Fibroblast of lung (primary cell): ENCODE data around the gene SV2A. TPM values are rescaled to one million over a fixed set of nuclear protein-coding genes. Genes with fewer than 3 reads are reported as not detected.
"Not testable (repeated sequence)": the region's sequence is repeated elsewhere in the genome, so short reads cannot be mapped to it uniquely, and the experiment has no call there.

Experiments used
- DNase-seq, 2 donors: peaks; one replicate each; pipeline versions ENCODE4 v3.0.0 to v3.0.0-alpha.2; 2010; ENCODE audit warnings: low read depth in 2 of 2
- H2AFZ ChIP-seq: 2 replicates; pipeline ENCODE4 v1.5.1; 2012; ENCODE audit warnings: low read length, control low read depth, inconsistent platforms
- H3K27ac ChIP-seq: 2 replicates; pipeline ENCODE4 v1.5.1; 2011; ENCODE audit warnings: low read length, control low read depth; ENCODE audit not compliant: insufficient read depth
- H3K27me3 ChIP-seq: 2 replicates; pipeline ENCODE4 v1.5.1; 2011; ENCODE audit warnings: mild to moderate bottlenecking, low read length; ENCODE audit not compliant: control insufficient read depth, insufficient read depth
- H3K36me3 ChIP-seq: 2 replicates; pipeline ENCODE4 v1.5.1; 2011; ENCODE audit warnings: low read length; ENCODE audit not compliant: control insufficient read depth, insufficient read depth
- H3K4me1 ChIP-seq: 2 replicates; pipeline ENCODE4 v1.5.1; 2011; ENCODE audit warnings: low read length; ENCODE audit not compliant: control insufficient read depth, insufficient read depth; ENCODE audit errors: extremely low read depth
- H3K4me2 ChIP-seq: 2 replicates; pipeline ENCODE4 v1.5.1; 2011; ENCODE audit warnings: low read length, control low read depth; ENCODE audit not compliant: insufficient read depth; ENCODE audit errors: extremely low read depth
- H3K4me3 ChIP-seq, 4 experiments: fragments of 200-600 bp in 1 of 4; sonication (generic) in 1 of 4; replicated peaks in 1 of 4; 2 replicates each; pipeline ENCODE4 v1.5.1; 2011 to 2016; ENCODE audit warnings: low read length in 4 of 4, low read depth in 3 of 4, mild to moderate bottlenecking in 3 of 4, control low read depth in 2 of 4, inconsistent platforms in 1 of 4, mixed read lengths in 1 of 4; ENCODE audit not compliant: insufficient read depth in 1 of 4; ENCODE audit errors: control extremely low read depth in 1 of 4
- H3K79me2 ChIP-seq: 2 replicates; pipeline ENCODE4 v1.5.1; 2012; ENCODE audit warnings: mild to moderate bottlenecking, low read length, inconsistent platforms; ENCODE audit not compliant: control insufficient read depth, insufficient read depth
- H3K9ac ChIP-seq: 2 replicates; pipeline ENCODE4 v1.5.1; 2011; ENCODE audit warnings: mild to moderate bottlenecking, low read length, control low read depth; ENCODE audit not compliant: insufficient read depth
- H3K9me3 ChIP-seq: 2 replicates; pipeline ENCODE4 v1.5.1; 2012; ENCODE audit warnings: low read depth, low read length; ENCODE audit not compliant: control insufficient read depth, insufficient read depth
- H4K20me1 ChIP-seq: 2 replicates; pipeline ENCODE4 v1.5.1; 2011; ENCODE audit warnings: low read length; ENCODE audit not compliant: control insufficient read depth, insufficient read depth; ENCODE audit errors: extremely low read depth
- CTCF ChIP-seq, 2 donors: IDR thresholded peaks in 1 of 2; conservative IDR thresholded peaks in 1 of 2; 1 replicate in 1 of 2; 2 replicates in 1 of 2; pipeline ENCODE4 v1.5.1; 2011 to 2012; ENCODE audit warnings: low read length in 2 of 2, control low read depth in 1 of 2, inconsistent platforms in 1 of 2, low read depth in 1 of 2, mild to moderate bottlenecking in 1 of 2
- EZH2 ChIP-seq: IDR thresholded peaks from 2 replicates; pipeline ENCODE4 v1.5.1; 2012; ENCODE audit warnings: low read length, control low read depth, mild to moderate bottlenecking; ENCODE audit errors: missing control alignments
- polyA plus RNA-seq, 2 donors: library from polyadenylated mRNA; depleted of rRNA in 1 of 2; stranded (reverse) in 1 of 2; unstranded in 1 of 2; fragments of >200 nt; gene quantifications; 2 replicates each; pipeline ENCODE4 v1.2.1, GENCODE V29; 2011 to 2012; ENCODE audit warnings: missing spikeins in 1 of 2
- total RNA-seq: library from RNA; depleted of rRNA; stranded (reverse); fragments of >200 nt; gene quantifications from 2 replicates; pipeline ENCODE4 v1.2.1, GENCODE V29; 2014

Gene SV2A
- total and polyA plus RNA-seq, 2 donors (not counting 1 experiment from before 2014, with no cell fraction given) = 35.8 to 39.6 TPM

- Histone ChIP-seq H3K36me3 (peaks cover 10% of the 10 kb centered on the region), H4K20me1 (no peaks in the 10 kb centered on the region), H3K4me1 (no peaks in the 10 kb centered on the region), H3K79me2 (no peaks in the 10 kb centered on the region), H3K9me3 (no peaks in the 10 kb centered on the region), H3K4me2 (no peak overlapping the region), H2AFZ (no peak overlapping the region), H3K27me3 (no peaks in the 10 kb centered on the region), H3K27ac (no peak overlapping the region), H3K4me3 (no peak overlapping the region), H3K9ac (no peak overlapping the region)
- TF ChIP-seq CTCF (conservative IDR thresholded peaks at IDR 0.05 in 1 of 2, IDR thresholded peaks at IDR 0.05 in 1 of 2; ENCODE audit: low read depth in 1 of 2, low read length in 2 of 2) = peak; percentile 60 to 63
- TF ChIP-seq EZH2 = no peak
- peak; percentile 75 to 89 for DNase-seq
Measured at GRCh38 chr1:149962039-149962647, 44.5 kb upstream of the SV2A start.

- H3K4me2 ChIP-seq, DNase-seq, H3K4me3 ChIP-seq, H3K79me2 ChIP-seq, H3K9me3 ChIP-seq, H3K4me1 ChIP-seq, H2AFZ ChIP-seq, H3K36me3 ChIP-seq, H4K20me1 ChIP-seq, H3K27me3 ChIP-seq, H3K9ac ChIP-seq, H3K27ac ChIP-seq: not testable (repeated sequence)
Measured at GRCh38 chr1:149957548-149957947, 39.9 kb upstream of the SV2A start.

DNA sequence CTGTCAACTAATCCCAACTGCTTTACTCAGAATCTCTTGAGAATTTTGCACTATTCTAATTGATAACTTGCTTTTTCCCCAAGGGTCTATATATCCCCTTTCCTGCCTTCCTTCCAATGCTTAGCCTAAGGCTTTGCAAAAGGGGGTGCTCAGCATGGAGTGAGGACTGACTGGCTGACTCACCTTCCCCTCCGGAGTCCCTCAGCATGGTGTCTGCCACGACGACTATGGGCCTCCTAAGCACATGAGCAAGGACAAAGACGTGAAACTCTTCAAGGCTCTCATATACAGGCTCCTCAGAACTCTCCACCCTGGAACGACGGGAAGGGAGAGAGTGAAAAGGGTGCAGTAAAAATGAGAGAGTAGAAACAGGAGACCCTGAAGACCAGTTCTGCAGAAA, 32.3 kb upstream of the SV2A start:
- Histone ChIP-seq H3K4me3 (no peak overlapping the region), H2AFZ (no peak overlapping the region), H3K36me3 (peaks cover 7% of the 10 kb centered on the region), H3K4me2 (no peak overlapping the region), H3K9me3 (no peaks in the 10 kb centered on the region), H3K9ac (no peak overlapping the region), H3K4me1 (no peaks in the 10 kb centered on the region), H3K27ac (no peak overlapping the region), H4K20me1 (no peaks in the 10 kb centered on the region), H3K79me2 (no peaks in the 10 kb centered on the region), H3K27me3 (no peaks in the 10 kb centered on the region)
- no peak for TF ChIP-seq CTCF (conservative IDR thresholded peaks at IDR 0.05 in 1 of 2, IDR thresholded peaks at IDR 0.05 in 1 of 2; ENCODE audit: low read depth in 1 of 2, low read length in 2 of 2)
- TF ChIP-seq EZH2 = no peak
- DNase-seq = no peak
